ENCODE measurements around the gene PRKCA.

DNA sequence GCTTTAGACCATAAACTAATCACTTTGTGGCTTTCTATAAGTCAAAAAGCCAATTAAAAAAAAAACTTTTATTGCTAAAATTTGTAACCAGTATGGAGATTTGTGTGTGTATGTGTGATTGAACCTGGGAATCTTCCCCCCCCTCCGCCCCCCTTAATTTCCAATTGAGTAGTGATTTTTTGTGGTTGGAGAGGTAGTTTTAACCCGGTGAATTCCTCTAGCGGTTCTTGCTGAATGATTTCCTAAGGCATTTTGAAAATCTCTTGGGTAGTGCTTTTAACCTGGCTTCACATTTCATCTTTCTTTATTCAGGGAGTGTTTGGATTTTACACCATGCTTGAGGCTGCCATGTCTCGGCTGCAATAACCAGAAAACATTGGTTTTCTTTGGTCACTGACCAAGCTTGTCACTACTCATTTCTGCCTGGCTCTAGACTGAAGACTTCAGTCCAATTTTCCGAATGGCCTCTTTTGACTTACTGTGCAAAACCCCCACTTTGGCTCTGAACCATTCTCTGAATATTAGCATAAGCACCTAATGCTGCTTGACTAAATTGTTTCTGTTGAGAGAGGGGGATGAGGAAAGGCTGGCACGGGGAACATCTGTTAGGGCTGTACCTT, 35.6 kb downstream of the PRKCA start:
- TF ChIP-seq POLR2A (IDR thresholded peaks at IDR 0.05), result no peak
- TF ChIP-seq, protein P1, sequence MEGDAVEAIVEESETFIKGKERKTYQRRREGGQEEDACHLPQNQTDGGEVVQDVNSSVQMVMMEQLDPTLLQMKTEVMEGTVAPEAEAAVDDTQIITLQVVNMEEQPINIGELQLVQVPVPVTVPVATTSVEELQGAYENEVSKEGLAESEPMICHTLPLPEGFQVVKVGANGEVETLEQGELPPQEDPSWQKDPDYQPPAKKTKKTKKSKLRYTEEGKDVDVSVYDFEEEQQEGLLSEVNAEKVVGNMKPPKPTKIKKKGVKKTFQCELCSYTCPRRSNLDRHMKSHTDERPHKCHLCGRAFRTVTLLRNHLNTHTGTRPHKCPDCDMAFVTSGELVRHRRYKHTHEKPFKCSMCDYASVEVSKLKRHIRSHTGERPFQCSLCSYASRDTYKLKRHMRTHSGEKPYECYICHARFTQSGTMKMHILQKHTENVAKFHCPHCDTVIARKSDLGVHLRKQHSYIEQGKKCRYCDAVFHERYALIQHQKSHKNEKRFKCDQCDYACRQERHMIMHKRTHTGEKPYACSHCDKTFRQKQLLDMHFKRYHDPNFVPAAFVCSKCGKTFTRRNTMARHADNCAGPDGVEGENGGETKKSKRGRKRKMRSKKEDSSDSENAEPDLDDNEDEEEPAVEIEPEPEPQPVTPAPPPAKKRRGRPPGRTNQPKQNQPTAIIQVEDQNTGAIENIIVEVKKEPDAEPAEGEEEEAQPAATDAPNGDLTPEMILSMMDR (IDR thresholded peaks at IDR 0.05), result no peak

All from uterus (tissue), 2 donors.